Heart left ventricle (tissue), 16 donors: ENCODE results near the gene DCUN1D1. TPM values are rescaled to one million over a fixed set of nuclear protein-coding genes. Genes with fewer than 3 reads are reported as not detected.

Experiments used
- ATAC-seq, 4 donors: fragments of 200-7000 bp; cut with Tn5 transposase; one replicate each; pipeline ENCODE4 v1.9.1; 2020 to 2022; ENCODE audit warnings: moderate library complexity in 4 of 4, mild to moderate bottlenecking in 3 of 4, moderate number of reproducible peaks in 1 of 4
- DNase-seq, 5 donors: peaks; one replicate each; pipeline ENCODE4 v3.0.0-alpha.2; 2020
- H3K27ac ChIP-seq, 12 donors: fragments of 200-600 bp; sonication (generic) in 4 of 12; one replicate each; pipeline versions ENCODE4 v1.5.0 to v1.8.0; 2016 to 2022; ENCODE audit warnings: mild to moderate bottlenecking in 2 of 12
- H3K27me3 ChIP-seq, 9 donors: fragments of 200-600 bp; sonication (generic) in 2 of 9; one replicate each; pipeline versions ENCODE4 v1.5.1 to v1.8.0; 2016 to 2022; ENCODE audit warnings: mild to moderate bottlenecking in 3 of 9
- H3K36me3 ChIP-seq, 9 donors: fragments of 200-600 bp; sonication (generic) in 2 of 9; one replicate each; pipeline versions ENCODE4 v1.5.0 to v1.8.0; 2018 to 2022; ENCODE audit warnings: mild to moderate bottlenecking in 2 of 9
- H3K4me1 ChIP-seq, 12 donors: fragments of 200-600 bp; sonication (generic) in 4 of 12; one replicate each; pipeline versions ENCODE4 v1.5.0 to v1.8.0; 2016 to 2022; ENCODE audit warnings: mild to moderate bottlenecking in 3 of 12
- H3K4me3 ChIP-seq, 12 donors: fragments of 200-600 bp; sonication (generic) in 4 of 12; one replicate each; pipeline versions ENCODE4 v1.5.0 to v1.8.0; 2017 to 2022; ENCODE audit warnings: mild to moderate bottlenecking in 9 of 12, moderate library complexity in 4 of 12
- H3K9me3 ChIP-seq, 12 donors: fragments of 200-600 bp; sonication (generic) in 4 of 12; one replicate each; pipeline versions ENCODE4 v1.5.0 to v1.8.0; 2016 to 2022; ENCODE audit warnings: mild to moderate bottlenecking in 1 of 12
- CTCF ChIP-seq, 12 donors: fragments of 200-600 bp; sonication (generic) in 4 of 12; IDR thresholded peaks; one replicate each; pipeline versions ENCODE4 v1.5.0 to v1.8.0; 2018 to 2022; ENCODE audit warnings: antibody characterized with exemption in 12 of 12, mild to moderate bottlenecking in 5 of 12
- POLR2A ChIP-seq, 2 donors: fragments of 450-650 bp; IDR thresholded peaks; one replicate each; pipeline ENCODE4 v1.6.1; 2017; ENCODE audit warnings: antibody characterized with exemption in 2 of 2, mild to moderate bottlenecking in 2 of 2, moderate library complexity in 2 of 2
- WGBS, 4 donors: extraction: QIAGEN DNeasy Blood & Tissue Kit in 2 of 4; methylation state at CpG; one replicate each; pipeline versions ENCODE4 v1.1.5 to v1.1.7; 2013 to 2018; 5-methylcytosine and 5-hydroxymethylcytosine counted together
- intact Hi-C, 10 donors: fragments of 100-400 bp; cut with DNase I; formaldehyde crosslinking; loops; one replicate each; pipeline versions ENCODE4 v1.11.1 to v1.14.2; 2022
- polyA plus RNA-seq, 2 donors: library from polyadenylated mRNA; stranded (reverse); fragments of 200-250 nt; gene quantifications; one replicate each; pipeline ENCODE4 v1.2.3, GENCODE V29; 2013
- total RNA-seq, 9 donors: library from RNA; depleted of rRNA in 2 of 9; stranded (reverse); fragments of >200 nt in 2 of 9; fragmentation: NEBNext Ultra II Directional in 3 of 9; extraction: Animal tissue kit (Norgen Biotek cat#: 25700) in 3 of 9; gene quantifications; one replicate each; pipeline versions ENCODE4 v1.1.0 to v1.2.4, GENCODE V29; 2016 to 2023
- donor health status: ischemic (EF 13 %, LVEDD 7.1; RV severe dilation, severe dysfunction).
- donor health status: healthy with polysubstance abuse.
- donor health status: DM: no; HTN: yes; CAD: no.
- donor health status: DM: no; HTN: no; CAD: no.
- donor health status: ischemic (EF 25% LVEDD 6.9; RV normal size, moderate dysfunction).
- donor health status: ischemic (EF 25% LVEDD 5.7; RV mildly dilated, moderate dysfunction).
- donor health status: healthy.
- donor health status: DM: yes; HTN: yes; CAD: no.
- donor health status: ischemic (EF 35%, LVEDD 5.7; RV mildly dilated, moderate dysfunction).
- donor health status: nonischemic (EF 11% LVEDD 7.7; RV severe dilation, severe dysfunction).
- donor health status: DM: yes; HTN: yes; CAD: no.
- donor health status: PGD.
- donor health status: ischemic (EF 29% LVEDD 5.4; RV normal size, mild dysfunction).
- donor health status: nonischemic (EF 23%, LVEDD 6.1; RV moderate dilation, normal function).

The DCUN1D1 gene
- total and polyA plus RNA-seq, 11 donors, result 5.4 to 43.0 (median 34.8) TPM

- H3K4me3 ChIP-seq, result no peak overlapping the region
- no peaks in the 10 kb centered on the region for H3K9me3 ChIP-seq
- no peak overlapping the region for H3K27ac ChIP-seq
- H3K27me3 ChIP-seq, result no peaks in the 10 kb centered on the region
- DNase-seq (no peak), ATAC-seq (peak in 2 of 4 donors; percentile 21 to 59)
- peaks cover 0 to 14% (median 4%) of the 10 kb centered on the region in 12 donors for H3K4me1 ChIP-seq
- intact Hi-C loops, result no loop called here
- no peak for TF ChIP-seq CTCF (IDR thresholded peaks at IDR 0.05)
- WGBS, 4 donors, result 63 to 70% (median 68%) methylated on average over 3 of the region's 3 CpGs
- peaks cover 0 to 53% (median 24%) of the 10 kb centered on the region in 9 donors for H3K36me3 ChIP-seq
Observed at GRCh38 chr3:182917134-182917533, 63.2 kb downstream of the DCUN1D1 start.

- DNase-seq (no peak), ATAC-seq (no peak)
- H3K9me3 ChIP-seq, result no peaks in the 10 kb centered on the region
- no peak overlapping the region for H3K27ac ChIP-seq
- TF ChIP-seq CTCF (IDR thresholded peaks at IDR 0.05), result no peak
- no peak for TF ChIP-seq POLR2A (IDR thresholded peaks at IDR 0.05)
- H3K27me3 ChIP-seq, result no peaks in the 10 kb centered on the region
- H3K36me3 ChIP-seq, result peaks cover 0 to 60% (median 24%) of the 10 kb centered on the region in 9 donors
- H3K4me3 ChIP-seq, result no peak overlapping the region
- intact Hi-C loops, result no loop called here
- WGBS, 4 donors, result 95 to 97% (median 96%) methylated on average over 1 of the region's 1 CpG
- H3K4me1 ChIP-seq, result peaks cover 0 to 6% (median 0%) of the 10 kb centered on the region in 12 donors
Observed at GRCh38 chr3:182914341-182914740, 66.0 kb downstream of the DCUN1D1 start.

GRCh38 chr3:182913889-182914288, 66.4 kb downstream of the DCUN1D1 start:
- H3K9me3 ChIP-seq, result no peaks in the 10 kb centered on the region
- no peak for ATAC-seq
- H3K36me3 ChIP-seq, result peaks cover 0 to 60% (median 24%) of the 10 kb centered on the region in 9 donors
- no peak overlapping the region for H3K4me3 ChIP-seq
- 76 to 82% (median 79%) methylated on average over 4 of the region's 4 CpGs for WGBS, 4 donors
- no peak for TF ChIP-seq POLR2A (IDR thresholded peaks at IDR 0.05)
- TF ChIP-seq CTCF (IDR thresholded peaks at IDR 0.05), result no peak
- H3K27me3 ChIP-seq, result no peaks in the 10 kb centered on the region
- intact Hi-C loops, result no loop called here
- DNase-seq, result no peak
- H3K27ac ChIP-seq, result peak overlapping the region in 1 of 12 donors; percentile 30
- H3K4me1 ChIP-seq, result peaks cover 0 to 6% (median 0%) of the 10 kb centered on the region in 12 donors

GRCh38 chr3:182912474-182912873, 67.9 kb downstream of the DCUN1D1 start:
- peak in 3 of 4 donors; percentile 30 to 48 (median 43) for ATAC-seq
- H3K36me3 ChIP-seq, result peaks cover 0 to 70% (median 24%) of the 10 kb centered on the region in 9 donors
- 48 to 64% (median 56%) methylated on average over 5 of the region's 5 CpGs for WGBS, 4 donors

More at GRCh38 chr3:182912474-182912873, 67.9 kb downstream of the DCUN1D1 start:
- TF ChIP-seq POLR2A (IDR thresholded peaks at IDR 0.05) (no peak), CTCF (IDR thresholded peaks at IDR 0.05) (no peak)
- intact Hi-C loops, result no loop called here
- H3K9me3 ChIP-seq, result no peaks in the 10 kb centered on the region
- no peak for DNase-seq
- peaks cover 0 to 6% (median 0%) of the 10 kb centered on the region in 12 donors for H3K4me1 ChIP-seq
- H3K4me3 ChIP-seq, result no peak overlapping the region
- no peaks in the 10 kb centered on the region for H3K27me3 ChIP-seq
- H3K27ac ChIP-seq, result no peak overlapping the region
